Muscle of leg (tissue), 11 donors: ENCODE results near the gene SERPINH1. TPM values are rescaled to one million over a fixed set of nuclear protein-coding genes. Genes with fewer than 3 reads are reported as not detected.

Source experiments
- DNase-seq: peaks from one replicate; pipeline ENCODE4 v3.0.0; 2013
- H3K27ac ChIP-seq: one replicate; pipeline ENCODE4 v1.5.1; 2013; ENCODE audit warnings: mild to moderate bottlenecking, low read length, control low read depth
- H3K27me3 ChIP-seq: one replicate; pipeline ENCODE4 v1.6.1; 2013; ENCODE audit warnings: low read length; ENCODE audit not compliant: control insufficient read depth, insufficient read depth
- H3K36me3 ChIP-seq: one replicate; pipeline ENCODE4 v1.6.1; 2013; ENCODE audit warnings: low read length; ENCODE audit not compliant: control insufficient read depth, insufficient read depth
- H3K4me1 ChIP-seq: one replicate; pipeline ENCODE4 v1.6.1; 2013; ENCODE audit warnings: low read length; ENCODE audit not compliant: control insufficient read depth, insufficient read depth
- H3K4me3 ChIP-seq: one replicate; pipeline ENCODE4 v1.5.1; 2013; ENCODE audit warnings: low read length, control low read depth
- H3K9me3 ChIP-seq: replicated peaks from 2 replicates; pipeline ENCODE4 v1.6.1; 2013; ENCODE audit warnings: low read depth, low read length; ENCODE audit not compliant: control insufficient read depth
- WGBS: methylation state at CpG from one replicate; pipeline ENCODE4 v1.1.5; 2013; ENCODE audit warnings: missing lambda C conversion rate; ENCODE audit not compliant: insufficient coverage; 5-methylcytosine and 5-hydroxymethylcytosine counted together
- polyA plus RNA-seq, 8 donors: library from polyadenylated mRNA; unstranded; fragments of 120-200 nt; gene quantifications; one replicate each; pipeline versions ENCODE4 v1.2.1 to v1.2.3, GENCODE V29; 2013; ENCODE audit warnings: inconsistent platforms in 1 of 8, low replicate concordance in 1 of 8; ENCODE audit not compliant: insufficient read length in 8 of 8, insufficient read depth in 1 of 8
- total RNA-seq: library from RNA; stranded (reverse); fragments of 120-200 nt; gene quantifications from one replicate; pipeline ENCODE4 v1.2.4, GENCODE V29; 2013

Gene SERPINH1
- total and polyA plus RNA-seq, 9 donors, result 229 to 589 (median 384) TPM

- peaks cover 23% of the 10 kb centered on the region for H3K27me3 ChIP-seq
- peaks cover 66% of the 10 kb centered on the region for H3K4me1 ChIP-seq
- H3K4me3 ChIP-seq, result no peak overlapping the region
- H3K36me3 ChIP-seq, result no peaks in the 10 kb centered on the region
- H3K27ac ChIP-seq, result no peak overlapping the region
- H3K9me3 ChIP-seq, result no peaks in the 10 kb centered on the region
- no peak for DNase-seq
- 68% methylated on average over 7 of the region's 7 CpGs for WGBS
These were observed 39.6 kb upstream of the SERPINH1 start for GRCh38 chr11:75522286-75523044.

GRCh38 chr11:75523189-75523588, 38.9 kb upstream of the SERPINH1 start:
- DNase-seq, result no peak
- WGBS, result 65% methylated on average over 5 of the region's 5 CpGs
- Histone ChIP-seq H3K27me3 (peaks cover 23% of the 10 kb centered on the region), H3K27ac (no peak overlapping the region), H3K4me3 (no peak overlapping the region), H3K9me3 (no peaks in the 10 kb centered on the region), H3K4me1 (peaks cover 60% of the 10 kb centered on the region), H3K36me3 (no peaks in the 10 kb centered on the region)

- no peak overlapping the region for H3K27ac ChIP-seq
- 64% methylated on average over 6 of the region's 10 CpGs for WGBS
- no peaks in the 10 kb centered on the region for H3K9me3 ChIP-seq
- H3K4me3 ChIP-seq, result peak overlapping the region; percentile 52
- peaks cover 51% of the 10 kb centered on the region for H3K4me1 ChIP-seq
- no peaks in the 10 kb centered on the region for H3K36me3 ChIP-seq
- no peak for DNase-seq
- peaks cover 23% of the 10 kb centered on the region for H3K27me3 ChIP-seq
These were observed 38.0 kb upstream of the SERPINH1 start for GRCh38 chr11:75523811-75524664.

- no peak for DNase-seq
- Histone ChIP-seq H3K4me3 (peak overlapping the region; percentile 52), H3K4me1 (peaks cover 43% of the 10 kb centered on the region), H3K27ac (no peak overlapping the region), H3K36me3 (no peaks in the 10 kb centered on the region), H3K9me3 (no peaks in the 10 kb centered on the region), H3K27me3 (peaks cover 23% of the 10 kb centered on the region)
- 3% methylated on average over 42 of the region's 51 CpGs for WGBS
These were observed 37.2 kb upstream of the SERPINH1 start for GRCh38 chr11:75524665-75525432.

GRCh38 chr11:75525433-75526191, 36.4 kb upstream of the SERPINH1 start, which contains the start of gene GDPD5:
Gene GDPD5, minus strand, starts transcription at chr11:75525941. Its CDS starts 48,206 bp downstream, at chr11:75477735.
- no peaks in the 10 kb centered on the region for H3K36me3 ChIP-seq
- no peak within 1 kb of the TSS for H3K27ac ChIP-seq
- peaks cover 35% of the 10 kb centered on the region for H3K4me1 ChIP-seq
- H3K4me3 ChIP-seq, result peak within 1 kb of the TSS; percentile 59
- H3K9me3 ChIP-seq, result no peaks in the 10 kb centered on the region
- peaks cover 23% of the 10 kb centered on the region for H3K27me3 ChIP-seq
- WGBS, result under 1% methylated on average over 98 of the region's 99 CpGs
- peak; percentile 93 for DNase-seq

- WGBS, result 0% methylated on average over 18 of the region's 21 CpGs
- H3K4me1 ChIP-seq, result peaks cover 30% of the 10 kb centered on the region
- H3K4me3 ChIP-seq, result peak overlapping the region; percentile 59
- H3K27ac ChIP-seq, result no peak overlapping the region
- DNase-seq, result no peak
- no peaks in the 10 kb centered on the region for H3K9me3 ChIP-seq
- H3K27me3 ChIP-seq, result peaks cover 23% of the 10 kb centered on the region
- no peaks in the 10 kb centered on the region for H3K36me3 ChIP-seq
These were observed 35.9 kb upstream of the SERPINH1 start for GRCh38 chr11:75526192-75526541.

GRCh38 chr11:75527130-75527529, 34.9 kb upstream of the SERPINH1 start:
- DNase-seq, result no peak
- peaks cover 30% of the 10 kb centered on the region for H3K4me1 ChIP-seq
- no peak overlapping the region for H3K4me3 ChIP-seq
- H3K36me3 ChIP-seq, result no peaks in the 10 kb centered on the region
- no peak overlapping the region for H3K27ac ChIP-seq
- 100% methylated on average over 1 of the region's 5 CpGs for WGBS
- peaks cover 23% of the 10 kb centered on the region for H3K27me3 ChIP-seq
- H3K9me3 ChIP-seq, result no peaks in the 10 kb centered on the region

GRCh38 chr11:75527938-75528735, 33.9 kb upstream of the SERPINH1 start:
- Histone ChIP-seq H3K4me3 (no peak overlapping the region), H3K9me3 (no peaks in the 10 kb centered on the region), H3K36me3 (no peaks in the 10 kb centered on the region), H3K27me3 (peaks cover 21% of the 10 kb centered on the region), H3K4me1 (peaks cover 29% of the 10 kb centered on the region), H3K27ac (no peak overlapping the region)
- WGBS, result 73% methylated on average over 2 of the region's 10 CpGs
- DNase-seq, result no peak

- Histone ChIP-seq H3K27ac (no peak overlapping the region), H3K4me1 (peaks cover 15% of the 10 kb centered on the region), H3K9me3 (no peaks in the 10 kb centered on the region), H3K36me3 (no peaks in the 10 kb centered on the region), H3K27me3 (peaks cover 2% of the 10 kb centered on the region), H3K4me3 (no peak overlapping the region)
- 69% methylated on average over 3 of the region's 3 CpGs for WGBS
- no peak for DNase-seq
These were observed 31.5 kb upstream of the SERPINH1 start for GRCh38 chr11:75530577-75530976.
